NB4 (cell line): ENCODE results near the gene TXNDC2.

Experiments
- MAX ChIP-seq: IDR thresholded peaks from 2 replicates; pipeline ENCODE4 v1.6.1; 2011; ENCODE audit warnings: low read depth, low read length
- MYC ChIP-seq: IDR thresholded peaks from 2 replicates; pipeline ENCODE4 v1.6.1; 2011; ENCODE audit warnings: low read depth, low read length
- POLR2A ChIP-seq: IDR thresholded peaks from 2 replicates; pipeline ENCODE4 v1.6.1; 2011; ENCODE audit warnings: mild to moderate bottlenecking; ENCODE audit not compliant: insufficient read length; ENCODE audit errors: extremely low read depth
- TF ChIP-seq, protein P1 (sequence below): IDR thresholded peaks from one replicate; pipeline ENCODE4 v1.5.1; 2012; ENCODE audit warnings: low read depth, low read length

- TF ChIP-seq, protein P1, sequence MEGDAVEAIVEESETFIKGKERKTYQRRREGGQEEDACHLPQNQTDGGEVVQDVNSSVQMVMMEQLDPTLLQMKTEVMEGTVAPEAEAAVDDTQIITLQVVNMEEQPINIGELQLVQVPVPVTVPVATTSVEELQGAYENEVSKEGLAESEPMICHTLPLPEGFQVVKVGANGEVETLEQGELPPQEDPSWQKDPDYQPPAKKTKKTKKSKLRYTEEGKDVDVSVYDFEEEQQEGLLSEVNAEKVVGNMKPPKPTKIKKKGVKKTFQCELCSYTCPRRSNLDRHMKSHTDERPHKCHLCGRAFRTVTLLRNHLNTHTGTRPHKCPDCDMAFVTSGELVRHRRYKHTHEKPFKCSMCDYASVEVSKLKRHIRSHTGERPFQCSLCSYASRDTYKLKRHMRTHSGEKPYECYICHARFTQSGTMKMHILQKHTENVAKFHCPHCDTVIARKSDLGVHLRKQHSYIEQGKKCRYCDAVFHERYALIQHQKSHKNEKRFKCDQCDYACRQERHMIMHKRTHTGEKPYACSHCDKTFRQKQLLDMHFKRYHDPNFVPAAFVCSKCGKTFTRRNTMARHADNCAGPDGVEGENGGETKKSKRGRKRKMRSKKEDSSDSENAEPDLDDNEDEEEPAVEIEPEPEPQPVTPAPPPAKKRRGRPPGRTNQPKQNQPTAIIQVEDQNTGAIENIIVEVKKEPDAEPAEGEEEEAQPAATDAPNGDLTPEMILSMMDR, result no peak
- TF ChIP-seq POLR2A (no peak), MYC (no peak), MAX (no peak)
Measured at GRCh38 chr18:9855681-9856080, 30.1 kb upstream of the TXNDC2 start.
